ENCODE measurements around the gene GRAP2.
"Not testable (repeated sequence)": the region's sequence is repeated elsewhere in the genome, so short reads cannot be mapped to it uniquely, and the experiment has no call there.

The GRAP2 gene

GRCh38 chr22:39897841-39898240, 3.0 kb upstream of the GRAP2 start:
- DNase-seq (ENCODE audit: low read depth) = no peak

GRCh38 chr22:39898997-39899396, 1.9 kb upstream of the GRAP2 start:
- DNase-seq (ENCODE audit: low read depth) = no peak

- no peak for DNase-seq (ENCODE audit: low read depth)
Measured at GRCh38 chr22:39901565-39902146, 772 bp downstream of the GRAP2 start.

GRCh38 chr22:39904024-39904423, 3.1 kb downstream of the GRAP2 start:
- not testable (repeated sequence) for DNase-seq (ENCODE audit: low read depth)

- DNase-seq (ENCODE audit: low read depth) = no peak
Measured at GRCh38 chr22:39904862-39905261, 4.0 kb downstream of the GRAP2 start.

GRCh38 chr22:39905687-39906086, 4.8 kb downstream of the GRAP2 start:
- DNase-seq (ENCODE audit: low read depth) = no peak

GRCh38 chr22:39906207-39906606, 5.3 kb downstream of the GRAP2 start:
- DNase-seq (ENCODE audit: low read depth) = no peak

- DNase-seq (ENCODE audit: low read depth) = no peak
Measured at GRCh38 chr22:39907047-39907446, 6.2 kb downstream of the GRAP2 start.

- DNase-seq (ENCODE audit: low read depth) = no peak
Measured at GRCh38 chr22:39907605-39908097, 6.8 kb downstream of the GRAP2 start.

GRCh38 chr22:39908136-39908535, 7.3 kb downstream of the GRAP2 start:
- DNase-seq (ENCODE audit: low read depth) = no peak

GRCh38 chr22:39908737-39909136, 7.9 kb downstream of the GRAP2 start:
- DNase-seq (ENCODE audit: low read depth) = no peak

- DNase-seq (ENCODE audit: low read depth) = no peak
Measured at GRCh38 chr22:39910876-39911613, 10.2 kb downstream of the GRAP2 start.

- no peak for DNase-seq (ENCODE audit: low read depth)
Measured at GRCh38 chr22:39913321-39913720, 12.4 kb downstream of the GRAP2 start.

- no peak for DNase-seq (ENCODE audit: low read depth)
Measured at GRCh38 chr22:39913886-39914285, 13.0 kb downstream of the GRAP2 start.

GRCh38 chr22:39914584-39914983, 13.7 kb downstream of the GRAP2 start:
- no peak for DNase-seq (ENCODE audit: low read depth)

- DNase-seq (ENCODE audit: low read depth) = no peak
Measured at GRCh38 chr22:39915295-39915726, 14.4 kb downstream of the GRAP2 start.

- no peak for DNase-seq (ENCODE audit: low read depth)
Measured at GRCh38 chr22:39916496-39916895, 15.6 kb downstream of the GRAP2 start.

- no peak for DNase-seq (ENCODE audit: low read depth)
Measured at GRCh38 chr22:39917197-39917643, 16.3 kb downstream of the GRAP2 start.

GRCh38 chr22:39917776-39918495, 17.1 kb downstream of the GRAP2 start:
- no peak for DNase-seq (ENCODE audit: low read depth)

- no peak for DNase-seq (ENCODE audit: low read depth)
Measured at GRCh38 chr22:39920134-39920743, 19.4 kb downstream of the GRAP2 start.

- DNase-seq (ENCODE audit: low read depth) = no peak
Measured at GRCh38 chr22:39923696-39924095, 22.8 kb downstream of the GRAP2 start.

GRCh38 chr22:39924286-39924685, 23.4 kb downstream of the GRAP2 start:
- DNase-seq (ENCODE audit: low read depth) = no peak

Measured in stimulated activated CD8-positive, alpha-beta memory T cell treated with anti-CD3 and anti-CD28 coated beads, Interleukin-12 subunit alpha, Interleukin-12 subunit beta, amount 100 ng/mL, for 4 hours (primary cell).